ENCODE data around the gene COP1. TPM values are rescaled to one million over a fixed set of nuclear protein-coding genes. Genes with fewer than 3 reads are reported as not detected.
A peak's percentile ranks its signal among the peaks of the same experiment; 100 is the strongest.

Gene COP1
- total and polyA plus RNA-seq, 2 of the 13 experiments (the other 11 are each of a cell fraction or from before 2014, with no cell fraction given): 20.5 to 51.3 TPM

DNA sequence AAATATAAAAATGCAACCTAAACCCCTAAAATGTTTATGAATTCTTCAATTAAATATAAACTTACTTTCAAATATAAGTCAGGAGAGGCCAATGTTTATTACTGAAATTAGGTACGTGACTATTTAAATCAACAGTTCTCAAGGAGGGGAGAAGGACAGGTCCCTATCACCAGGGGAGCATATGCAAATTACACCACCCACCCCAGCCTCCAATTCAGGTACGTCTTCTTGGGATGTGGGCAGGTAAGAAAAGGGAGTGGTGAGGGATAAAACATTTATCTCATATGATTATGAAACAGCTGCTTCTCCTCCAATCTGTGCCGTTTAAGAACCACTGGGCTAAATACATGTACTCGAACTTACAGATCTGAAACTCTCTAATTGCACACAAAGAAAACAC, 3.4 kb downstream of the COP1 start:
- 79% methylated on average over 4 of the region's 4 CpGs for WGBS (ENCODE audit: low lambda C conversion rate)
- POLR2A ChIA-PET: no interaction called here

More for the DNA sequence above, 3.4 kb downstream of the COP1 start:
- Histone ChIP-seq H3K27ac (ENCODE audit: extremely low read length, insufficient read depth, low read length) (no peak overlapping the region), H3K36me3 (replicated peaks in 1 of 2; ENCODE audit: control insufficient read depth in 1 of 2, insufficient read depth in 2 of 2, low read length in 2 of 2) (no peaks in the 10 kb centered on the region), H3K4me1 (ENCODE audit: insufficient read depth, low read length) (peaks cover 34% of the 10 kb centered on the region), H3K27me3 (ENCODE audit: control insufficient read depth in 1 of 2, insufficient read depth in 2 of 2, low read length in 2 of 2) (no peaks in the 10 kb centered on the region; a peak in 1 of 5 replicates), H4K20me1 (ENCODE audit: insufficient read depth, low read length) (peaks cover 6% of the 10 kb centered on the region), H2AFZ (ENCODE audit: low read length) (no peak overlapping the region), H3K9me3 (ENCODE audit: low read length) (no peaks in the 10 kb centered on the region), H3K9ac (ENCODE audit: insufficient read depth, low read depth, low read length) (no peak overlapping the region), H3K4me3 (replicated peaks in 1 of 3; ENCODE audit: insufficient read depth in 1 of 3, low read depth in 2 of 3, low read length in 3 of 3) (no peak overlapping the region), H3K79me2 (ENCODE audit: insufficient read depth, low read length) (peaks cover 75% of the 10 kb centered on the region), H3K4me2 (ENCODE audit: low read depth, low read length) (peak overlapping the region; percentile 72; the same call in 1 of the 2 replicates)
- in situ Hi-C loops (cut with HindIII; ENCODE audit: extremely low pct_ligation_motif_present, low pct_unique_long_range_greater_than_20kb): no loop called here
- no peak for DNase-seq (ENCODE audit: low spot score)
- BruUV-seq (replicated peaks): no TSS peak
- CTCF ChIA-PET (ENCODE audit: low intra/inter-chr PET ratio, low total read pairs): no interaction called here
- intact Hi-C loops (cut with micrococcal nuclease; ENCODE audit: unreplicated experiment): no loop called here
- no peak for TF ChIP-seq RBFOX2 (IDR thresholded peaks at IDR 0.05; ENCODE audit: low read depth, low read length)
- TF ChIP-seq NRL (CRISPR knock-in tag; IDR thresholded peaks at IDR 0.05; ENCODE audit: borderline replicate concordance): no peak
- TF ChIP-seq ZNF296 (CRISPR knock-in tag; conservative IDR thresholded peaks at IDR 0.05): no peak
- no peak for TF ChIP-seq SRSF4 (IDR thresholded peaks at IDR 0.05; ENCODE audit: low read depth, low read length, poor library complexity, severe bottlenecking)
- TF ChIP-seq XBP1 (CRISPR knock-in tag; IDR thresholded peaks at IDR 0.05): no peak
- TF ChIP-seq YY1 (IDR thresholded peaks at IDR 0.05; ENCODE audit: insufficient read depth, insufficient replicate concordance, low read depth, low read length): no peak
- TF ChIP-seq MEIS2 (CRISPR knock-in tag; IDR thresholded peaks at IDR 0.05): no peak
- TF ChIP-seq ZNF850 (CRISPR knock-in tag; conservative IDR thresholded peaks at IDR 0.05): no peak
- TF ChIP-seq ZBTB14 (CRISPR knock-in tag; IDR thresholded peaks at IDR 0.05): no peak
- TF ChIP-seq THAP8 (CRISPR knock-in tag; IDR thresholded peaks at IDR 0.05; ENCODE audit: borderline replicate concordance): no peak
- TF ChIP-seq RXRB (CRISPR knock-in tag; IDR thresholded peaks at IDR 0.05; ENCODE audit: borderline replicate concordance): no peak
- no peak for TF ChIP-seq SALL2 (CRISPR knock-in tag; IDR thresholded peaks at IDR 0.05)
- TF ChIP-seq HMGXB4 (CRISPR knock-in tag; IDR thresholded peaks at IDR 0.05; ENCODE audit: borderline replicate concordance in 1 of 2, low read depth in 1 of 2): no peak
- no peak for TF ChIP-seq SP4 (CRISPR knock-in tag; IDR thresholded peaks at IDR 0.05)
- no peak for FAIRE-seq
- ATAC-seq: no peak

Data from HepG2 (cell line).